Hepatic stellate cell (primary cell): Measurements from ENCODE around the gene BCAS3.

Experiments used
- DNase-seq: peaks from one replicate; pipeline ENCODE4 v3.0.0; 2011; ENCODE audit warnings: low spot score

The BCAS3 gene

GRCh38 chr17:61411011-61411260 is 733.3 kb downstream of the BCAS3 start:
- no peak for DNase-seq

- peak; percentile 80 for DNase-seq
Observed at GRCh38 chr17:61411261-61412142, 733.9 kb downstream of the BCAS3 start.

- DNase-seq, result peak; percentile 89
Observed at GRCh38 chr17:61412143-61412859, 734.6 kb downstream of the BCAS3 start.

GRCh38 chr17:61412860-61413660 is 735.4 kb downstream of the BCAS3 start:
- no peak for DNase-seq

DNA sequence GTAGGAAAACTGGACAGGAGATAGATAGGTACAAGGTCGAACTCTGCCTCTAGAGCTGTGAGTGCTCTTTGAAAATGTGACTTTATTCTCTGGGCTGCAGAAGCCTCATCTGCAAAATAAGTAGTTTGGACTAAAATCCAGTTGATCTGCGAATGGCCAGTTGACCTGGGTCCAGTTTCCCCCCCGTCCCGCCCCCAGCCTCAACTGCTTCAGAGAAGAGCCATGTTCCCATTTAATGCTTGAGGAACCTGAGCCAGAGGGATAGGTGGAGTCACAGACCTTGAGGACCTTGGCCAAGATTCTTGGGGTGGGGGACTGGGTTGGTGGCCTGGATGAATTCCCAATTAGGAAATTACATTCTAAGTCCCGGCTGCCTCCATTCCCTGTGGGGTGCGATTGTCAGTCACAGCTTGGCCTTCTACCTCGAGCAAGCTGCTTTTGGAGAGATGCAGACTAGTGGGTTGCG is 736.0 kb downstream of the BCAS3 start:
- DNase-seq, result no peak

DNA sequence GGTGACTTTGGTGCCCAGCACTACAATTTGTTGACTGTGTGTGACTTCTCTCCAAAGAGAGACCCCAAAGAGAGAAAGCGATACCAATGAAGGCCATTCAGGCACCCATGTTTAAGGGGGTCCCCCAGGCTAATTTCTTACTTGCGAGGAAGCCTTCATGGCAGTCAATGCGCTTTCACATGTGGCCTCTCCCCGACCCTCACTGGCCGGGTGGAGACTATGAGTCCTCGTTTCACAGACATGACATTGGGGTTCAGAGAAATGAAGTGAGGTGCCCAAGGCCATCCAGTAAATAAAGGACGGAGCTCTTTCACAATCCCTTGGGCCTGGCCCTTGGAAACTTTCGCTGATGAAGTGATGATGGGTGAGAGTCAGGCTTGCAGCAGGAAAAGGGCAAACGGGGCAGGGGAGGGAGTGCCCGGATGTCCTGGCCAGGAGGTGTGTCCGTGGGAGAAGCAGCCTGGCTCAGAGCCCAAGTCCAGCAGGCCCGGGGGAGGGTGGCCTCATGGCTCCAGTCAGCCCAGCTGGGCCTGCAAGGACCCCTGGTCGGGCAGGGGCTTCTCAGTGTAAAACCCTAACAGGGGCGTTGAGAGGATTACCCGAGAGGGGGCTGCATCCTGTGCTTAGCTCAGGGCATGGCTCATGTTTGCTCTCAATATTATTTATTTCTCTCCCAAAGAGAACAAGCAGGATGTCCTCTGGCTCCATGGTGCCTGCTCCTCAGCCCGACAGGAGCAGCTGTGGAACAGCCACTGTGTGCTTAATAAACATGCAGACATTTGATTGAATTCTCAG is 736.7 kb downstream of the BCAS3 start:
- peak; percentile 65 for DNase-seq

- no peak for DNase-seq
Observed at GRCh38 chr17:61414936-61415251, 737.2 kb downstream of the BCAS3 start.

- peak; percentile 57 for DNase-seq
Observed at GRCh38 chr17:61415374-61416210, 737.9 kb downstream of the BCAS3 start.

DNA sequence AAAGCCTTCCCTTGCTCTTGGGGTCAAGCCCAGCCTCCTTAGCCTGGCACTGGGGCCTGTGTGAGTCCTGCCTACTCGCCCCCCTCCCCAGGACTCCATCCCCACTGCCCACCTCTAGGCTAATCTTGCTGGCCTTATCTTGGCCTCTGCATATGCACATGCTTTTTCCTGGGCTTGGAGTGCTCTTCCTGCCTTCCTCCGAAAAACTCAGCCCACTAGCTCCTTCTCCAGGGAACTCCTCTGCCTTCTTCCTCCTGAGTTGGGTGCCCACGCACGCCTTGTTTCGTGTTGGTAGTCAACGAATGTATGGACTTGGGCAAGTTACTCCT is 738.5 kb downstream of the BCAS3 start:
- no peak for DNase-seq

DNA sequence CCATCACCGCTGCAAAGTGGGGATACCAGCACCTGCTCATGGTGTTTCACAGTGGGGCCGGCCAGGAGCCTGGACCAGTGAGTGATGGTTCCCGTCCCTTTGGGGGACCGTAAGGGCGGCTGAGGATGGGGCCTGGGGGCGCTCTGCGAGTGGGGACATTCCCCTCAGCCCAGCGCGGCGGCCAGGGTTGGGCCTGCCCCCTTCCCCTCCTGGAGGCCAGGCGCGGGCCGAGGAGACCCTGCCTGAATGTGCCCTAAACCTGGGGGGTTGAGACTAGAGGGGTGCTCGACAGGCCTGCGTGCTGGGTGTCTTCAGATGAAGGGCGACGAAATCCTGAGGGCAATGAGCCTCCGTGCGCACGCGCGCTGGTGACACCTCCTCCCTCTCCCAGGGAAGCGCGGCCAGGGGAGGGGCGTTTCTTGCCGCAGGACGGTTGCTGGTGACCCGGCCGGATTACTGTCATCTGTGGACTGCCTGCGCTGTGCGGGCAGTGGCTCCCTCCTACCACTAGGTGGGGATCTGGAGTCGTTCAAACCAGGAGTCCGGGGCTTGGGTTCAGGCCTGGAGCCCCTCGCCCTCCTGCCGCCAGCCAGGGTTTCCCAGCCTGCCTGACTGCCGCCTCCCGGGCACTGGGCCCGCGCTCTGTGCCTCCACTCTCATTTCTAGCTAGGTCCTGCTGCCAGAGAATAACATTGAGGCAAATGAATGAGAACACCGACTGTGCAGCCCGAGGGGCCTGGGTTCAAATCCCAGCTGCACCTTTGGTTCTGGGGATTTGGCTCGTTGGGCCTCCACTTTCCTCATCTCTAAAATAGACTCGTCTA is 739.1 kb downstream of the BCAS3 start:
- DNase-seq, result peak; percentile 91

- DNase-seq, result no peak
Observed at GRCh38 chr17:61418449-61418848, 740.8 kb downstream of the BCAS3 start.

- DNase-seq, result no peak
Observed at GRCh38 chr17:61419496-61420046, 741.9 kb downstream of the BCAS3 start.

DNA sequence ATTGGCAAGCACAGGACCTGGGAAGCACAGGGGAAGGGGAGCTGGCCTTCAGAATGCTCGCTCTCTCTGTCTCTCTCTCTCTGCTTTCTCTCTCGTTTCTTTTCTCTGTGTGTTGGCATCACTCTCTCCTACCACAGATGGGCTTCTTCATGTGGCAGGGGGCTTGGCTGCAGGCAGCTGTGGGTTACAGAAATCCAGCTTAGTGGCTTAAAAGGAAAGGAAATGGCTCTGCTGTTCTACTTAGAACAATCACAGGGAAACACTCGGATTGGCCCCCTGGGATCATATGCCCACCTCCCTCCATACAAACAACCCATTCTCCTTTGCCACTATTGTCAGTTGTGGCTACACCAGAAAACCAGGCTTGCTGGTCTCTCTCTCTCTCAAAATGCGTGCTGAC is 742.4 kb downstream of the BCAS3 start:
- DNase-seq, result no peak

DNA sequence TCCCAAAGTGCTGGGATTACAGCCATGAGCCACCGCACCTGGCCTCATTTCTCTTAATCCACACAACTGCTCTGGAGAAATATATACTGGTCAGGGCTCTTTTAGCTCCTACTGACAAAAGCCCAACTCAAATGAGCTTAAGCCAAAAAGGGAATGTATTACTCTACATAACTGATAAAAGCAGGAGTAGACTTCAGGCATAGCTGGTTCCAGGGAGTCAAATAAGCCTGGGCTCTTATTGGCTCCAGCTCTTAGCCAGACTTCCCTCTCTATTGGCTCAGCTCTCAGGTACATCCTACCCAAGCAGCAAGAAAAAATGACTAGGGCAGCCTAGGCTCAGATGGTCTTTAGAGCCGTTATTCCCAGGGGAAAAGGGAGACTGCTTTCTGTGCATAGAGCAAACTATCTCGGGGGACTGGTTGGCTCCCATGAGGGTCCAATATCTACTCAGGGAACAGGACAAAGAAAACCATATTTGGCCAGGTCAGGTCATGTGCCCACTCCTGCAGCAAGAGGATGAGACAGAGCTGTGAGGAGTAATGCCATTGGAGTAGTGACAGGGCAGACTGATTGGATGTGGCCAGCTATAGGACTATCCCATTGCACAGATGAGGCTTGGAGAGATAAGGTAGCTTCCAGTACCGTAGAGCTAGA is 743.2 kb downstream of the BCAS3 start:
- no peak for DNase-seq

DNA sequence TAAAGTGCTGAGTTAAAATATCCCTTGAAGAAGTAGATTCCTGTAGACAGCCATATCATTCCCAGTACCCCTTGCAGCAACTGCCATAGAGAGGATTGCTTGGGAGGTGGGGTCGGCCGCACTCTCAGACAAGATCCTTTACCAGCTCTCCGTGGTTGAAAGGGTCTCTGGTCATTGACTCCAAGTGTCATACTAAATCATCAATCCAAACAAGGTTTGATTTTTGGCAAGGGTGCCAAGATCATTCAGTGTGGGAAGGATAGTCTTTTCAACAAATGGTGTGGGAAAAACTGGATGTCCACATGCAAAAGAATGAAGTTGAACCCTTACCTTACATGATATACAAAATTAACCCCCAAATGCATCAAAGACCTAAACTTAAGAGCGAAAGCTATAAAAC is 743.8 kb downstream of the BCAS3 start:
- no peak for DNase-seq

DNA sequence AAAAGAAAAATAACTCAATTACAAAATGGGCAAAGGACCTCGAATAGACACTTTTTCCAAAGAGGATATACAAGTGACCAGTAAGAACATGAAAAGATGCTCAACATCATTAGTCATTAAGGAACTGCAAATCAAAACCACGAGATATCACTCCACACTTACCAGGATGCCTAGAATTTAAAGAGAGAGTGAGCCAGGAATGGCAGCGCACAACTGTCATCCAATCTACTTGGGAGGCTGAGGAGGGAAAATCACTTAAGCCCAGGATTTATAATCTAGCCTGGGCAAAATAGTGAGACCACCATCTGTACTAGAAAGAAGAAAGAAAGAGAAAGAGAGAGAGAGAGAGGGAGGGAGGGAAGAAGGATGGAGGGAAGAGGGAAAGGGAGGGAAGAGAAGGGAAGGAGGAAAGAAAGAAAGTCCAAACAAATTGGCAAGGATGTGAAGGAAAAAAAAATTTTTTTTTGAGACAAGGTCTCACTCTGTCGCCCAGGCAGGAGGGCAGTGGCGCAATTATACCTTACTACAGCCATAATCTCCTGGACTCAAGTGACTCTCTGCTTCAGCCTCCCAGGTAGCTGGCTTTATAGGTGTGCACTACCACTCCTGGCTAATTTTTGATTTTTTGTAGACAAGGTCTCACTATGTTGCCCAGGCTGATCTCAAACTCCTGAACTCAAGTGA is 744.6 kb downstream of the BCAS3 start:
- no peak for DNase-seq

DNA sequence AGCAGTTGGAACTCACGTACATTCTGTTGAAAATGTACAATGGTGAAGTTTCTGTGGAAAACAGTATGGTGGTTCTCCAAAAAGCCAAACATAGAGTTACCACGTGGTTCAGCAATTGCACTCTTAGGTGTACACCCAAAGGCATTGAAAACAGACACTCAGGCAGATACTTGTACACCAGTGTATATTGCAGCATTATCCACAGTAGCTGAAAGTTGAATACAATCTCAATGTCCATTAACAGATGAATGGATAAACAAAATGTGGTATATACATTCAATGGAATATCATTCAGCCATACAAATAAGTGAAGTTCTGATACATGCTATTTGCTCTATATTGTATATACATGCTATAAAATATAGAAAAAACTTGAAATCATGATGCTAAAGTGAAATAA is 745.2 kb downstream of the BCAS3 start:
- no peak for DNase-seq

DNA sequence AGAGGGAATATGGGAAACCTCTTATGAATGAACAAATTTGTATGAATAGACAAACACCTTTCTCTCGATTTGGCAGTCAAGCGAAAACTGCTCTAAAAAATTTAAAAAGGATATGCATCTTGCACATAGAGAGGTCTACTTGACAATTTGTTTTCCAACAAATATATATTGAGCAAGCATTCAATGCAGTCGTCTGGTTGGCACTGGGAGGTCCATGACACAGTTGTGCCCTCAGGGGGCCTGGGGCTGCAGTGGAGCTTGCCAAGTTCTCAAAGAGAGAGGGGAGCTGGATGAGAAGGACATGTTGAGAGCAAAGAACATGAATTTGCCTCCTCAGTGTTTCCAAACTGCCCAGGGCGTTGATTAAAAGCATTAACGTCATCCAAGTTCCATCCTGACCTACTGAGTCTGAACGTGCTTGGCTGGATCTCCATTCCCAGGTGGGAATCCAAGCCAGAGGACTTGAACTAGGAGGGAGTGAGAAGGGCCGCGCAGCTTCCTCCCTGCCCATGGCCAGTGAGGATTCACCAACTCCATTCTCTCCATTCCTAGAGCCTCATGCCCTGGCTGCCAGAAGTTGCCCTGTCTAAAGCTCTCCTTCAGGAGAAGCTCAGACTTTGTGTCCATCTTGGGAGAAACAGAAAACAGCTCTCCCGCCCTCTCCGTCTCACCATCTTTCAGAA is 746.5 kb downstream of the BCAS3 start:
- no peak for DNase-seq
